Bronchial epithelial cell (primary cell): ENCODE data around the gene NEURL1B. TPM values are rescaled to one million over a fixed set of nuclear protein-coding genes. Genes with fewer than 3 reads are reported as not detected.
"Not testable (repeated sequence)": the region's sequence is repeated elsewhere in the genome, so short reads cannot be mapped to it uniquely, and the experiment has no call there.

Experiments used
- DNase-seq: peaks from one replicate; pipeline ENCODE4 v3.0.0-alpha.2; 2010; ENCODE audit warnings: low read depth
- FAIRE-seq: peaks from 2 replicates; lab custom pipeline; 2011; peaks lifted over from hg19 to GRCh38; lab: Jason Lieb, UNC
- H3K27me3 ChIP-seq: 2 replicates; pipeline ENCODE4 v1.5.1; 2011; ENCODE audit warnings: low read length; ENCODE audit not compliant: control insufficient read depth, insufficient read depth
- H3K36me3 ChIP-seq: 2 replicates; pipeline ENCODE4 v1.5.1; 2011; ENCODE audit warnings: low read length; ENCODE audit not compliant: control insufficient read depth, insufficient read depth
- H3K4me3 ChIP-seq: 2 replicates; pipeline ENCODE4 v1.5.1; 2011; ENCODE audit warnings: mild to moderate bottlenecking, low read depth, low read length, control low read depth
- CTCF ChIP-seq: IDR thresholded peaks from 2 replicates; pipeline ENCODE4 v1.5.1; 2011; ENCODE audit warnings: mild to moderate bottlenecking, moderate library complexity, low read length, control low read depth, inconsistent platforms; ENCODE audit not compliant: insufficient read depth, severe bottlenecking
- total RNA-seq: library from RNA; depleted of rRNA; stranded (reverse); fragments of >200 nt; gene quantifications from 2 replicates; pipeline ENCODE4 v1.2.1, GENCODE V29; 2014

The NEURL1B gene
- total RNA-seq, 1 donor from 2014 or later, result 4.7 TPM

GRCh38 chr5:172647352-172648012, 6.4 kb downstream of the NEURL1B start:
- peak; percentile 65 for DNase-seq
- H3K27me3 ChIP-seq, result no peaks in the 10 kb centered on the region
- H3K4me3 ChIP-seq, result no peak overlapping the region
- H3K36me3 ChIP-seq, result no peaks in the 10 kb centered on the region
- TF ChIP-seq CTCF, result no peak
- no peak for FAIRE-seq

DNA sequence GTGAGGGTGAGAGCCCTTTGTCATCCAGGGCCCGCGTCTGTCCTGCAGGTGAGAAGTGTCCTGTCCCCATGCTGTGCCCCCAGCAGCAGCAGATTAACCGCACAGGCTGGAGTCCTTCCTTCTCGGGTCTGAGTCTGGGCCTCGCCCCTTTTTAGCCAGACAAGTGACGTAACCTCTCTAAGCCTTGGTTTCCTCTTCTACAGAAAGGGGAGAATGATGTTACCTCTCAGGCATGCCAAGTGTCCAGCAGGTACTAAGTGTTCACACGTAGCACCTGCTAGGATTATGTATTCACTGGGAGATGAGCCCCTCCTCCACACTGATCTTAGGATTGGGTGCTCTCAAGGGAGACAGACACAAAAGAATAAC, 6.9 kb downstream of the NEURL1B start:
- peak; percentile 99 for DNase-seq
- H3K4me3 ChIP-seq, result no peak overlapping the region
- H3K27me3 ChIP-seq, result no peaks in the 10 kb centered on the region
- no peak for TF ChIP-seq CTCF
- FAIRE-seq, result peak; percentile 95
- H3K36me3 ChIP-seq, result no peaks in the 10 kb centered on the region

- FAIRE-seq, result no peak
- H3K4me3 ChIP-seq, result no peak overlapping the region
- peak; percentile 13 for DNase-seq
- H3K27me3 ChIP-seq, result no peaks in the 10 kb centered on the region
- no peaks in the 10 kb centered on the region for H3K36me3 ChIP-seq
- no peak for TF ChIP-seq CTCF
Observed at GRCh38 chr5:172648755-172649154, 7.7 kb downstream of the NEURL1B start.

- FAIRE-seq, DNase-seq, H3K36me3 ChIP-seq, H3K4me3 ChIP-seq, H3K27me3 ChIP-seq: not testable (repeated sequence)
Observed at GRCh38 chr5:172656496-172656895, 15.4 kb downstream of the NEURL1B start.

DNA sequence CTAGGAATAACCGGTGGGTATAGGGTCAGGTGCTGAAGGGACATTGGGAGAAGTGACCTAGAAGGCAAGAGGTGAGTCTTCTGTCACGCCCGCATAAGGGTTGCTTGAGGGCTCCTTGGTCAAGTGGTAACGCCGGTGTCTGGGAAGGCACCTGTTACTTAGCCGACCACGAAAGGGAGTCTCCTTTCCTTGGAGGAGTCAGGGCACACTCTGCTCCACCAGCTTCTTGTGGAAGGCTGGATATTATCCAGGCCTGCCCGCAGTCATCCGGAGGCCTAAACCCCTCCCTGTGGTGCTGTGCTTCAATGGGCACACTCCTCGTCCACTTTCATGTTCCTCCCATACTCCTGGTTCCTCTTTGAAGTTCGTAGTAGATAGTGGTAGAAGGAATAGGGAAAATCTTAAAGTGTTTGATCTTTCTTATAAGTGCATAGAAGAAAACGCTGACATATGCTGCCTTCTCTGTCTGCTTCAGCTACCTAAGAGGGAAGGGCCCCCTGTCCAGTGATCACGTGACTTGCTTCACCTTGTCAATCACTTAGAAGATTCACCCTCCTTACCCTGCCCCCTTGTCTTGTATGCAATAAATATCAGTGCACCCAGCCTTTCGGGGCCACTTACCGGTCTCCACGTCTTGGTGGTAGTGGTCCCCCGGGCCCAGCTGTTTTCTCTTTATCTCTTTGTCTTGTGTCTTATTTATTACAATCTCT, 16.6 kb downstream of the NEURL1B start:
- FAIRE-seq, H3K27me3 ChIP-seq, DNase-seq, H3K4me3 ChIP-seq, H3K36me3 ChIP-seq: not testable (repeated sequence)

- no peaks in the 10 kb centered on the region for H3K27me3 ChIP-seq
- no peak overlapping the region for H3K4me3 ChIP-seq
- H3K36me3 ChIP-seq, result no peaks in the 10 kb centered on the region
- no peak for TF ChIP-seq CTCF
- FAIRE-seq (no peak), DNase-seq (no peak)
Observed at GRCh38 chr5:172658391-172658790, 17.3 kb downstream of the NEURL1B start.
